IMR-90 (cell line): Measurements from ENCODE around the gene ARF1. TPM values are rescaled to one million over a fixed set of nuclear protein-coding genes. Genes with fewer than 3 reads are reported as not detected.

Experiments used
- ATAC-seq: fragments of 200-7000 bp; cut with Tn5 transposase; 2 replicates; pipeline ENCODE4 v1.9.1; 2020; ENCODE audit warnings: low read depth, mild to moderate bottlenecking, moderate library complexity
- BruUV-seq: library from RNA; stranded (reverse); fragments of 400-500 nt; replicated peaks from 2 replicates; lab custom pipeline; 2021; lab: Mats Ljungman, UMichigan
- CTCF ChIA-PET: fragments of 300-600 bp; formaldehyde crosslinking; extraction: SDS; loops from one replicate; lab custom pipeline; 2021; ENCODE audit warnings: antibody characterized with exemption; lab: Yijun Ruan, JAX
- POLR2A ChIA-PET: fragments of 300-600 bp; sonication (Branson Sonifier 250); formaldehyde crosslinking; loops from one replicate; lab custom pipeline; 2022; ENCODE audit warnings: antibody characterized with exemption; ENCODE audit not compliant: unreplicated experiment; lab: Charles Lee
- DNase-seq: peaks from one replicate; pipeline ENCODE4 v3.0.0; 2013
- H2AFZ ChIP-seq: replicated peaks from 2 replicates; pipeline ENCODE3; 2013; ENCODE audit warnings: low read length, mild to moderate bottlenecking; ENCODE audit not compliant: poor library complexity
- H2AK5ac ChIP-seq: 2 replicates; pipeline ENCODE4 v1.6.1; 2013; ENCODE audit warnings: low read depth, low read length, inconsistent platforms
- H2AK9ac ChIP-seq: replicated peaks from 2 replicates; pipeline ENCODE3; 2013; ENCODE audit warnings: mild to moderate bottlenecking, low read depth, low read length, moderate library complexity; ENCODE audit not compliant: poor library complexity
- H2BK120ac ChIP-seq: 2 replicates; pipeline ENCODE4 v1.6.1; 2013; ENCODE audit warnings: low read depth, low read length, inconsistent platforms
- H2BK15ac ChIP-seq: 3 replicates; pipeline ENCODE4 v1.6.1; 2013; ENCODE audit warnings: low read depth, low read length, inconsistent platforms
- H2BK20ac ChIP-seq: 2 replicates; pipeline ENCODE4 v1.6.1; 2013; ENCODE audit warnings: low read depth, mild to moderate bottlenecking, inconsistent platforms, low read length, moderate library complexity
- H2BK5ac ChIP-seq: 2 replicates; pipeline ENCODE4 v1.6.1; 2013; ENCODE audit warnings: mild to moderate bottlenecking, low read depth, low read length, inconsistent platforms; ENCODE audit not compliant: poor library complexity, severe bottlenecking
- H3K14ac ChIP-seq: replicated peaks from 2 replicates; pipeline ENCODE4 v1.6.1; 2013; ENCODE audit warnings: low read depth, low read length, inconsistent platforms
- H3K18ac ChIP-seq: 2 replicates; pipeline ENCODE4 v1.6.1; 2013; ENCODE audit warnings: low read depth, low read length, control low read depth
- H3K23ac ChIP-seq: 2 replicates; pipeline ENCODE4 v1.6.1; 2013; ENCODE audit warnings: low read depth, low read length, inconsistent platforms
- H3K27ac ChIP-seq: 2 replicates; pipeline ENCODE4 v1.5.1; 2013; ENCODE audit warnings: mild to moderate bottlenecking, control low read depth, low read length; ENCODE audit not compliant: insufficient read depth
- H3K27me3 ChIP-seq: 2 replicates; pipeline ENCODE4 v1.6.1; 2013; ENCODE audit warnings: low read length; ENCODE audit not compliant: control insufficient read depth, insufficient read depth
- H3K36me3 ChIP-seq: 2 replicates; pipeline ENCODE4 v1.6.1; 2013; ENCODE audit warnings: low read length, mixed read lengths; ENCODE audit not compliant: control insufficient read depth, insufficient read depth
- H3K4ac ChIP-seq: 2 replicates; pipeline ENCODE4 v1.6.1; 2013; ENCODE audit warnings: low read depth, low read length, inconsistent platforms
- H3K4me1 ChIP-seq: 2 replicates; pipeline ENCODE4 v1.6.1; 2013; ENCODE audit warnings: low read length, mixed read lengths; ENCODE audit not compliant: control insufficient read depth, insufficient read depth
- H3K4me2 ChIP-seq: 2 replicates; pipeline ENCODE4 v1.6.1; 2013; ENCODE audit warnings: low read depth, mild to moderate bottlenecking, control low read depth, low read length, moderate library complexity
- H3K4me3 ChIP-seq: 2 replicates; pipeline ENCODE4 v1.5.1; 2013; ENCODE audit warnings: low read depth, mild to moderate bottlenecking, control low read depth, low read length, moderate library complexity; ENCODE audit not compliant: insufficient read depth
- H3K56ac ChIP-seq: 2 replicates; pipeline ENCODE4 v1.6.1; 2013; ENCODE audit warnings: low read length, inconsistent platforms; ENCODE audit not compliant: insufficient read depth; ENCODE audit errors: extremely low read depth
- H3K79me1 ChIP-seq, 2 experiments: 2 replicates each; pipeline ENCODE4 v1.6.1; 2013; ENCODE audit warnings: low read length in 2 of 2, inconsistent platforms in 1 of 2, low read depth in 1 of 2
- H3K9ac ChIP-seq: 2 replicates; pipeline ENCODE4 v1.6.1; 2013; ENCODE audit warnings: low read depth, low read length, control low read depth
- H3K9me1 ChIP-seq: 2 replicates; pipeline ENCODE4 v1.6.1; 2013; ENCODE audit warnings: low read length, inconsistent platforms; ENCODE audit not compliant: insufficient read depth
- H3K9me3 ChIP-seq: 2 replicates; pipeline ENCODE4 v1.6.1; 2013; ENCODE audit warnings: low read length; ENCODE audit not compliant: control insufficient read depth, insufficient read depth
- H4K20me1 ChIP-seq: 2 replicates; pipeline ENCODE4 v1.6.1; 2013; ENCODE audit warnings: low read length, inconsistent platforms; ENCODE audit not compliant: insufficient read depth
- H4K5ac ChIP-seq: 2 replicates; pipeline ENCODE4 v1.6.1; 2013; ENCODE audit warnings: mild to moderate bottlenecking, low read depth, low read length, control low read depth
- H4K8ac ChIP-seq, 2 experiments: 2 replicates each; pipeline ENCODE4 v1.6.1; 2013; ENCODE audit warnings: low read depth in 2 of 2, low read length in 2 of 2, control low read depth in 1 of 2, inconsistent platforms in 1 of 2
- H4K91ac ChIP-seq: 2 replicates; pipeline ENCODE4 v1.6.1; 2013; ENCODE audit warnings: low read depth, low read length, inconsistent platforms; ENCODE audit not compliant: insufficient read depth
- CHD1 ChIP-seq: IDR thresholded peaks from 2 replicates; pipeline ENCODE4 v1.6.1; 2012; ENCODE audit warnings: low read depth, low read length, improper control_type of control experiment
- RAD21 ChIP-seq: IDR thresholded peaks from 2 replicates; pipeline ENCODE4 v1.6.1; 2012; ENCODE audit warnings: low read length, improper control_type of control experiment
- WGBS, 2 experiments: methylation state at CpG; one replicate each; pipeline versions ENCODE4 v1.1.5 to v1.1.7; 2013; ENCODE audit warnings: missing lambda C conversion rate in 2 of 2; ENCODE audit not compliant: insufficient read length in 1 of 2; ENCODE audit errors: extremely low coverage in 2 of 2; 5-methylcytosine and 5-hydroxymethylcytosine counted together
- dilution Hi-C: fragments of 300-500 bp; cut with HindIII; formaldehyde crosslinking; loops from one replicate; pipeline ENCODE4 v1.14.3; 2018; ENCODE audit warnings: low sequenced_read_pairs; ENCODE audit not compliant: unreplicated experiment
- in situ Hi-C: fragments of 300-500 bp; cut with MboI; formaldehyde crosslinking; loops from 3 replicates; pipeline ENCODE4 v1.14.3; 2019; ENCODE audit warnings: low sequenced_read_pairs, inconsistent platforms, mixed read lengths
- intact Hi-C: fragments of 100-400 bp; cut with micrococcal nuclease; formaldehyde crosslinking; loops from 2 replicates; pipeline ENCODE4 v1.10.0; 2022
- polyA plus RNA-seq, 3 experiments: library from polyadenylated mRNA; depleted of rRNA; stranded (reverse); fragments of >200 nt; gene quantifications; 2 replicates each; pipeline ENCODE4 v1.2.3, GENCODE V29; 2012; ENCODE audit warnings: low replicate concordance in 1 of 3
- total RNA-seq: library from RNA; depleted of rRNA; stranded (reverse); fragments of >200 nt; gene quantifications from 2 replicates; pipeline ENCODE4 v1.2.3, GENCODE V29; 2012

The ARF1 gene
- total and polyA plus RNA-seq, 2 of the 4 experiments (the other 2 are of a cell fraction): 330 to 1,100 TPM

- no peak for TF ChIP-seq RAD21
Observed at GRCh38 chr1:228059634-228060457, 22.7 kb upstream of the ARF1 start (continued).

DNA sequence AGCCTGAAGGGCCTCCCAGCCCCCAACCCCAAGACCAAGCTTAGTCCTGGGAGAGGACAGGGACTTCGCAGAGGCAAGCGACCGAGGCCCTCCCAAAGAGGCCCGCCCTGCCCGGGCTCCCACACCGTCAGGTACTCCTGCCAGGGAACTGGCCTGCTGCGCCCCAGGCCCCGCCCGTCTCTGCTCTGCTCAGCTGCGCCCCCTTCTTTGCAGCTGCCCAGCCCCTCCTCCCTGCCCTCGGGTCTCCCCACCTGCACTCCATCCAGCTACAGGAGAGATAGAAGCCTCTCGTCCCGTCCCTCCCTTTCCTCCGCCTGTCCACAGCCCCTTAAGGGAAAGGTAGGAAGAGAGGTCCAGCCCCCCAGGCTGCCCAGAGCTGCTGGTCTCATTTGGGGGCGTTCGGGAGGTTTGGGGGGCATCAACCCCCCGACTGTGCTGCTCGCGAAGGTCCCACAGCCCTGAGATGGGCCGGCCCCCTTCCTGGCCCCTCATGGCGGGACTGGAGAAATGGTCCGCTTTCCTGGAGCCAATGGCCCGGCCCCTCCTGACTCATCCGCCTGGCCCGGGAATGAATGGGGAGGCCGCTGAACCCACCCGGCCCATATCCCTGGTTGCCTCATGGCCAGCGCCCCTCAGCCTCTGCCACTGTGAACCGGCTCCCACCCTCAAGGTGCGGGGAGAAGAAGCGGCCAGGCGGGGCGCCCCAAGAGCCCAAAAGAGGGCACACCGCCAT is 21.9 kb upstream of the ARF1 start:
- H2AK9ac ChIP-seq: peak overlapping the region; percentile 55
- ChIA-PET POLR2A (no interaction called here), CTCF (no interaction called here)
- H3K27ac ChIP-seq: no peak overlapping the region
- H2BK120ac ChIP-seq: no peak overlapping the region
- no peak overlapping the region for H2BK20ac ChIP-seq
- dilution Hi-C loops: no loop called here
- no peak overlapping the region for H4K91ac ChIP-seq
- no peak overlapping the region for H2AK5ac ChIP-seq
- H3K36me3 ChIP-seq: no peaks in the 10 kb centered on the region
- H3K4me3 ChIP-seq: no peak overlapping the region
- H2BK15ac ChIP-seq: no peak overlapping the region
- ATAC-seq (peak; percentile 43), DNase-seq (no peak)
- no peaks in the 10 kb centered on the region for H4K20me1 ChIP-seq
- no peak overlapping the region for H3K14ac ChIP-seq
- H3K4me1 ChIP-seq: peaks cover 2% of the 10 kb centered on the region; the same call in 1 of the 2 replicates
- H3K4me2 ChIP-seq: peak overlapping the region; percentile 14; the same call in 1 of the 2 replicates
- H3K9me3 ChIP-seq: peaks cover 13% of the 10 kb centered on the region; the same call in 1 of the 2 replicates
- intact Hi-C loops: no loop called here
- H3K27me3 ChIP-seq: peaks cover 42% of the 10 kb centered on the region
- H2BK5ac ChIP-seq: no peak overlapping the region
- no peak overlapping the region for H3K23ac ChIP-seq
- H3K4ac ChIP-seq: no peak overlapping the region
- WGBS, 2 experiments: no CpG with 5 or more reads among the region's 34 CpGs
- H3K9me1 ChIP-seq: no peaks in the 10 kb centered on the region
- no peak overlapping the region for H3K9ac ChIP-seq
- H3K56ac ChIP-seq: no peak overlapping the region
- BruUV-seq: no TSS peak
- H4K8ac ChIP-seq: no peak overlapping the region
- in situ Hi-C loops: no loop called here
- no peak for TF ChIP-seq CHD1
- H4K5ac ChIP-seq: no peak overlapping the region
- H3K18ac ChIP-seq: no peak overlapping the region
- no peaks in the 10 kb centered on the region for H3K79me1 ChIP-seq
- H2AFZ ChIP-seq: peak overlapping the region; percentile 69
